GM06990 (cell line): Measurements from ENCODE around the gene PLOD1.
A peak's percentile ranks its signal among the peaks of the same experiment; 100 is the strongest.
"Not testable (repeated sequence)": the region's sequence is repeated elsewhere in the genome, so short reads cannot be mapped to it uniquely, and the experiment has no call there.

ENCODE experiments used
- DNase-seq: peaks from one replicate; pipeline ENCODE4 v3.0.0-alpha.2; 2011; ENCODE audit not compliant: insufficient read length; ENCODE audit errors: extremely low read depth
- H3K27me3 ChIP-seq: replicated peaks from 2 replicates; pipeline ENCODE4 v1.6.0; 2011; ENCODE audit warnings: low read length; ENCODE audit not compliant: control insufficient read depth, insufficient read depth
- H3K36me3 ChIP-seq: 2 replicates; pipeline ENCODE4 v1.5.1; 2011; ENCODE audit warnings: low read length; ENCODE audit not compliant: control insufficient read depth, insufficient read depth
- H3K4me3 ChIP-seq: replicated peaks from 2 replicates; pipeline ENCODE4 v1.5.1; 2011; ENCODE audit warnings: low read depth, mild to moderate bottlenecking, control low read depth, low read length
- CTCF ChIP-seq: IDR thresholded peaks from 2 replicates; pipeline ENCODE4 v1.5.1; 2011; ENCODE audit warnings: low read length, control low read depth, mild to moderate bottlenecking, inconsistent platforms; ENCODE audit not compliant: insufficient read depth, poor library complexity, severe bottlenecking

The PLOD1 gene

GRCh38 chr1:11888877-11889208, 45.7 kb upstream of the PLOD1 start:
- TF ChIP-seq CTCF = no peak
- H3K27me3 ChIP-seq = no peaks in the 10 kb centered on the region; the same call in 1 of the 2 replicates
- no peaks in the 10 kb centered on the region for H3K36me3 ChIP-seq
- no peak overlapping the region for H3K4me3 ChIP-seq
- DNase-seq = no peak

GRCh38 chr1:11891433-11892186, 42.9 kb upstream of the PLOD1 start:
- no peak for TF ChIP-seq CTCF
- no peaks in the 10 kb centered on the region; the same call in none of the 2 replicates for H3K27me3 ChIP-seq
- H3K36me3 ChIP-seq = no peaks in the 10 kb centered on the region
- H3K4me3 ChIP-seq = no peak overlapping the region
- DNase-seq = no peak

- DNase-seq = peak; percentile 36
- Histone ChIP-seq H3K27me3 (no peaks in the 10 kb centered on the region; the same call in none of the 2 replicates), H3K36me3 (no peaks in the 10 kb centered on the region), H3K4me3 (no peak overlapping the region)
- TF ChIP-seq CTCF = peak; percentile 98
Measured at GRCh38 chr1:11893907-11894251, 40.6 kb upstream of the PLOD1 start.

- not testable (repeated sequence) for H3K27me3 ChIP-seq, DNase-seq, H3K36me3 ChIP-seq, H3K4me3 ChIP-seq
Measured at GRCh38 chr1:11894501-11894900, 40.0 kb upstream of the PLOD1 start.

GRCh38 chr1:11898086-11898785, 36.3 kb upstream of the PLOD1 start:
- no peak for DNase-seq
- TF ChIP-seq CTCF = no peak
- Histone ChIP-seq H3K4me3 (no peak overlapping the region), H3K36me3 (no peaks in the 10 kb centered on the region), H3K27me3 (peaks cover 2% of the 10 kb centered on the region)

GRCh38 chr1:11898831-11899467, 35.6 kb upstream of the PLOD1 start:
- no peak overlapping the region for H3K4me3 ChIP-seq
- H3K36me3 ChIP-seq = no peaks in the 10 kb centered on the region
- no peak for TF ChIP-seq CTCF
- peaks cover 2% of the 10 kb centered on the region for H3K27me3 ChIP-seq
- no peak for DNase-seq

GRCh38 chr1:11901446-11901845, 33.1 kb upstream of the PLOD1 start:
- DNase-seq, H3K27me3 ChIP-seq, H3K36me3 ChIP-seq, H3K4me3 ChIP-seq: not testable (repeated sequence)
